ENCODE results near the gene PSAPL1. TPM values are rescaled to one million over a fixed set of nuclear protein-coding genes. Genes with fewer than 3 reads are reported as not detected.

PSAPL1 gene
- total RNA-seq, 1 donor from 2014 or later, result not detected

- FAIRE-seq (no peak), DNase-seq (ENCODE audit: low read depth) (no peak)
- Histone ChIP-seq H3K27me3 (ENCODE audit: control insufficient read depth, insufficient read depth, low read length) (no peaks in the 10 kb centered on the region), H3K4me3 (ENCODE audit: low read depth, low read length) (no peak overlapping the region), H3K36me3 (ENCODE audit: control insufficient read depth, insufficient read depth, low read length) (no peaks in the 10 kb centered on the region)
- TF ChIP-seq CTCF (IDR thresholded peaks at IDR 0.05; ENCODE audit: insufficient read depth, low read length, severe bottlenecking), result no peak
Measured at GRCh38 chr4:7388627-7389026, 46.1 kb downstream of the PSAPL1 start.

- DNase-seq (ENCODE audit: low read depth) (no peak), FAIRE-seq (peak; percentile 99)
- Histone ChIP-seq H3K36me3 (ENCODE audit: control insufficient read depth, insufficient read depth, low read length) (no peaks in the 10 kb centered on the region), H3K27me3 (ENCODE audit: control insufficient read depth, insufficient read depth, low read length) (no peaks in the 10 kb centered on the region), H3K4me3 (ENCODE audit: low read depth, low read length) (no peak overlapping the region)
- no peak for TF ChIP-seq CTCF (IDR thresholded peaks at IDR 0.05; ENCODE audit: insufficient read depth, low read length, severe bottlenecking)
Measured at GRCh38 chr4:7387925-7388324, 46.8 kb downstream of the PSAPL1 start.

DNA sequence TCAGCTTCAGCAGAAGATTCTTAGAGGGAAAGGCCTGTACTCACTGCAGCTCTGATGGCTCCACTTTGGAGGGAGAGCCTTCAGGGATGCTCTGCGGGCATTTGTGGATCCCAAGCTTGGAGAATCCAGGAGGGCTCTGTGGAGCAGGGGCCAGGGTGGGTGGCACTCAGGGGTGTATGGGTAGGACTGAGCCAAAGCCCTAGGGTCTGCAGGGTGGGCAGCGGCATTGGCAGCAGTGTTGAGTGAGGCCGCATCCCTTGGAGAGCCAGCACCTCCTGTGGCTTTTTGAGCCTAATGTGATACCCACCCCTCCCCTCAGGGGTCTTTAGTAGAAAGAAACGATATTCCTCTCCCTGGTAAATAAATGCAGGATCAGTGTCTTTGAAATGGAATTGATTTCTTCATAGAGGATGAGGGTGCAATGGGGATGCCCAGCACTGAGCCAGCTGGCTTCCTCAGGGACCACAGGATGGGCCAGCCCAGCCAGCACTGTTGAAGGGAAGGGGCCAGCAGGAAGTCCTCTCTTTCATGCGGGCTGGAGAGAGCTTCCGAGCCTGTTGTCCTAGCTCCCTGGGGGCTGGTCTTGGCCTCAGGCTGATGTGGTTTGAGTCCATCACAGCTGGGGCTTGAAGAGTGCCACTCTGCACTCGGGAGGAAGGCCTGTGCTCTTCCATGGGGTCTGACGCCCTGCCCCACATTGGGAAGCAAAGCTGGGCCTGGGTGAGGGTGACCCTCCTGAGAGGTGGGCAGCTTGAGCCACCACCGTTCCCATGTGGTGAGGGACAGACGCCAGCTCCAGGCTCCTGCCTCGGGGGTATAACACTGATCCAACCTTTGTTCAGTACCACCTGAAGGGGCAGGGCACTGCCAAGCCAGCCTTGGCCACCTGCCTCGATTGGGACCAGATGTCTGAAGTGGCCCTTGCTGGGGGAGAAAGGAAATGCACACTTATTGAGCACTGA is 49.5 kb downstream of the PSAPL1 start:
- no peak overlapping the region for H3K4me3 ChIP-seq (ENCODE audit: low read depth, low read length)
- no peaks in the 10 kb centered on the region for H3K27me3 ChIP-seq (ENCODE audit: control insufficient read depth, insufficient read depth, low read length)
- TF ChIP-seq CTCF (IDR thresholded peaks at IDR 0.05; ENCODE audit: insufficient read depth, low read length, severe bottlenecking), result no peak
- no peak for FAIRE-seq
- no peak for DNase-seq (ENCODE audit: low read depth)
- H3K36me3 ChIP-seq (ENCODE audit: control insufficient read depth, insufficient read depth, low read length), result no peaks in the 10 kb centered on the region

GRCh38 chr4:7384003-7384928 is 50.5 kb downstream of the PSAPL1 start:
- Histone ChIP-seq H3K4me3 (ENCODE audit: low read depth, low read length) (no peak overlapping the region), H3K27me3 (ENCODE audit: control insufficient read depth, insufficient read depth, low read length) (no peaks in the 10 kb centered on the region), H3K36me3 (ENCODE audit: control insufficient read depth, insufficient read depth, low read length) (no peaks in the 10 kb centered on the region)
- TF ChIP-seq CTCF (IDR thresholded peaks at IDR 0.05; ENCODE audit: insufficient read depth, low read length, severe bottlenecking), result no peak
- FAIRE-seq (no peak), DNase-seq (ENCODE audit: low read depth) (no peak)

DNA sequence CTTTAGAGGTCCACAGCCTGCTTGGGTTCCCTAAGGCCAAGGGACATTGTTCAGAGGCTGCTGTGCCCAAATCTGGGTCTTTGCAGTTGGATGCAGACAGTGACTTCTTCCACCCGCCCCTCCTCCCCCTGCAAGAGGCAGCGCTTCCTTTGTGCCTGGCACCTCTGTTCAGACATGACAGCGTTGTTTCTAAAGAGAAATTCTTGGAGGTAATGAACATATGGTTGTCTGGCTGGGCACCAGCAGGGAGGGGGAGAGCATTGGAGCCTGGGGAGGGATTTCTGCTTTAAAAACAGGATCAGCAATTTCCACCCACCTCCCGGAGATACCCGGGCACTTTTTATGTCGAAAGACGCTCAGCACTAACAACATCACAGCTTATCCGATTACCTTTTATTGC is 51.5 kb downstream of the PSAPL1 start:
- Histone ChIP-seq H3K4me3 (ENCODE audit: low read depth, low read length) (no peak overlapping the region), H3K36me3 (ENCODE audit: control insufficient read depth, insufficient read depth, low read length) (no peaks in the 10 kb centered on the region), H3K27me3 (ENCODE audit: control insufficient read depth, insufficient read depth, low read length) (no peaks in the 10 kb centered on the region)
- DNase-seq (ENCODE audit: low read depth) (no peak), FAIRE-seq (no peak)
- no peak for TF ChIP-seq CTCF (IDR thresholded peaks at IDR 0.05; ENCODE audit: insufficient read depth, low read length, severe bottlenecking)
